ENCODE data around the gene TAB2. TPM values are rescaled to one million over a fixed set of nuclear protein-coding genes. Genes with fewer than 3 reads are reported as not detected.

TAB2 gene
- total RNA-seq, 3 donors from 2014 or later: 57.1 to 124 (median 70.2) TPM

DNA sequence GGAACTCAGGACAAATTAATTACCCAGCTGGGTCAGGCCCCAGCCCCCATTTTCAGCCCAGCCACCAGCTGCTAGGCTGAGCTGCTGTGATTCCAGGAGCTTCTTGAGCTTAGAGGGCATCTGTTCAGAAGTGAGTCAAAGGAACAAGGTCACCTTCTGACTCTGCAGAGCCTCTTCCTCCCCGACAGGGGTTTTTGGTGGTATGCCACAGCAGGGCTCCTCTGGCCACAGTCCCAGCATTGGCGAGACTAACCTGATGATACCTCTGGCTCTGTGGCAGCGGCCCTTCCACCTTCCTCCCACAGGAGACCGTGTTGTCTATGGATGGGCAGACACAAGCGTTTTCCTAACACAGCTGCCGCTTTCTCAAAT lies 127.6 kb downstream of the TAB2 start:
- Histone ChIP-seq H3K36me3 (ENCODE audit: low read depth) (no peaks in the 10 kb centered on the region), H3K9me3 (no peaks in the 10 kb centered on the region), H3K4me3 (no peak overlapping the region), H3K4me1 (ENCODE audit: low read depth) (no peaks in the 10 kb centered on the region)
- DNase-seq (no peak), ATAC-seq (no peak)
- intact Hi-C loops (cut with DNase I, micrococcal nuclease): no loop called here
- TF ChIP-seq, protein P1, sequence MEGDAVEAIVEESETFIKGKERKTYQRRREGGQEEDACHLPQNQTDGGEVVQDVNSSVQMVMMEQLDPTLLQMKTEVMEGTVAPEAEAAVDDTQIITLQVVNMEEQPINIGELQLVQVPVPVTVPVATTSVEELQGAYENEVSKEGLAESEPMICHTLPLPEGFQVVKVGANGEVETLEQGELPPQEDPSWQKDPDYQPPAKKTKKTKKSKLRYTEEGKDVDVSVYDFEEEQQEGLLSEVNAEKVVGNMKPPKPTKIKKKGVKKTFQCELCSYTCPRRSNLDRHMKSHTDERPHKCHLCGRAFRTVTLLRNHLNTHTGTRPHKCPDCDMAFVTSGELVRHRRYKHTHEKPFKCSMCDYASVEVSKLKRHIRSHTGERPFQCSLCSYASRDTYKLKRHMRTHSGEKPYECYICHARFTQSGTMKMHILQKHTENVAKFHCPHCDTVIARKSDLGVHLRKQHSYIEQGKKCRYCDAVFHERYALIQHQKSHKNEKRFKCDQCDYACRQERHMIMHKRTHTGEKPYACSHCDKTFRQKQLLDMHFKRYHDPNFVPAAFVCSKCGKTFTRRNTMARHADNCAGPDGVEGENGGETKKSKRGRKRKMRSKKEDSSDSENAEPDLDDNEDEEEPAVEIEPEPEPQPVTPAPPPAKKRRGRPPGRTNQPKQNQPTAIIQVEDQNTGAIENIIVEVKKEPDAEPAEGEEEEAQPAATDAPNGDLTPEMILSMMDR (IDR thresholded peaks at IDR 0.05): no peak

DNA sequence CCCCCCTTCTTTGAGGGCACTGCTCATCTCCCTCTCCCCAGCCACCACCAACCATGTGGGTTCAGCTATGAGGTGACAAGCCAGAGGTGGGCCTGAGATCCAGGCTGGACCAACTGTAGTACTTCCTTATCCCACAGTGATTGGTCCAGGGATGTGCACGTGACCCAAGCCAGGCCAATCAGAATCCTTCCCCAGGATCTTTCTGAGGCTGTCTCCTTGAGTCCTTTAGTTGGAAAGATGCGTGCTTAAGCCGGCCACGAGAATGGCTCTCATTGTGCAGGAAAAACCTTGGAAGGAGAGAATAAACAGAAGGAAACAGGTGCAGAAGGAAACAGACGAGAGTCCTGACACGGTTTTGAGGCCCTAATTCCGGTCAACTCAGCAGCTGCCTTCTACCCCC lies 128.1 kb downstream of the TAB2 start:
- DNase-seq: no peak
- intact Hi-C loops (cut with DNase I, micrococcal nuclease): no loop called here
- TF ChIP-seq, protein P1 (IDR thresholded peaks at IDR 0.05): no peak
- no peak for ATAC-seq
- H3K36me3 ChIP-seq (ENCODE audit: low read depth): no peaks in the 10 kb centered on the region
- peaks cover 4% of the 10 kb centered on the region for H3K4me1 ChIP-seq (ENCODE audit: low read depth)
- H3K9me3 ChIP-seq: no peaks in the 10 kb centered on the region
- H3K4me3 ChIP-seq: no peak overlapping the region

DNA sequence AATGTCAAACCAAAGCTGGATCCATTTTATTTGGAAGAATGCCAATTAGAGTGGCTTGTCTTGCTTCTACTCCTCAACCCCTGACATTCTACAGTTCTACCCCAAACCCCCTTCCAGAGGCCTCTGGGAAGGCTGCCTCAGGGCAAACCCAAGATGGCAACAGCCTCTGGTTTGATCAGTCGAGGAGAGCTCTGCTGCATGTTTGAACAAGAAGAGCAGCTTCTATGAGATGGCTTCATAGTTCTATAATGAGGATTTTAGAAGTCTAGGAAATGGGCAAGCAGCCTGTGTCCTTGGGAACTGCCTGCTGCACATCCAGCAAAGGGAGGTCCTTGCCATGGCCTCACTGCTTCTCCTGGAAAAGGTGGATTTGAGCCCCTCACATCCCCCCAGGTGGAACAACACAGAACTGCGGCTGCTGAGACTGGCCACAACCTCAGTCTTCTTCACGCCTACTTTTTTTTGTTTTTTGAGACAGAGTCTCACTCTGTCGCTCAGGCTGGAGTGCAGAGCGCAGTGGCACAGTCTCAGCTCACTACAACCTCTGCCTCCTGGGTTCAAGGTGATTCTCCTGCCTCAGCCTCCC lies 129.4 kb downstream of the TAB2 start:
- no peak overlapping the region for H3K4me3 ChIP-seq
- TF ChIP-seq, protein P1 (IDR thresholded peaks at IDR 0.05): no peak
- peaks cover 8% of the 10 kb centered on the region for H3K4me1 ChIP-seq (ENCODE audit: low read depth)
- H3K9me3 ChIP-seq: no peaks in the 10 kb centered on the region
- no peak for ATAC-seq
- intact Hi-C loops (cut with DNase I, micrococcal nuclease): no loop called here
- H3K36me3 ChIP-seq (ENCODE audit: low read depth): no peaks in the 10 kb centered on the region
- peak in 2 of 3 donors; percentile 14 to 21 for DNase-seq

DNA sequence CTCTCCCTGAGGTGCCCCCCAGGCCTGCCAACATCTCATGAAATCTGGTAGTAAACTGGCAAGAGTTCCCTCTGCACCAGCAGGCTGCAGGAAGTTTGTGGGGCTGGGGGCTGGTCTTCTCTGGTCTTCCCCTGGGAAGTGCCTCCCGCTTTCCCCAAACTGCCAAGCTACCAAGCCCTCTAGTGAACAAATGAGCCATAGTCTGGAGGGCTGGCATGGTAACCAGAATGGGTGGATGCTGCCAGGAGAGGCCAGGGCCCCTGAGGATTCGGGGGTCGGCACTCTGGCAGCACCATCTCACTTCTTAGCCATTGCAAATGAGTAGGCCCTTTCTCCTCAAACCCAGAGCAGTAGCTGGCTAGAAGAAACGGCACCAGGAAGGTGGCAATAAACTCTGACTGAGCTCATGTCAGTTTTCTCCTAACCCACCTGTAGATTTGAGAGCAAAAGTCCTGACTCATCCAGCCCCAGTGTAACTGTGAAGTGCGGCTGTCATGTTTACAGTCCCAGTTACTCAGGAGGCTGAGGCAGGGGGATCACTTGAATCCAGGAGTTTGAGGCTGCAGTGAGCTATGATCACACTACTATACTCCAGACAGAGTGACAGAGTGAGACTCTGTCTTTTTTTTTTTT lies 131.4 kb downstream of the TAB2 start:
- intact Hi-C loops (cut with DNase I, micrococcal nuclease): no loop called here
- H3K9me3 ChIP-seq: no peaks in the 10 kb centered on the region

DNA sequence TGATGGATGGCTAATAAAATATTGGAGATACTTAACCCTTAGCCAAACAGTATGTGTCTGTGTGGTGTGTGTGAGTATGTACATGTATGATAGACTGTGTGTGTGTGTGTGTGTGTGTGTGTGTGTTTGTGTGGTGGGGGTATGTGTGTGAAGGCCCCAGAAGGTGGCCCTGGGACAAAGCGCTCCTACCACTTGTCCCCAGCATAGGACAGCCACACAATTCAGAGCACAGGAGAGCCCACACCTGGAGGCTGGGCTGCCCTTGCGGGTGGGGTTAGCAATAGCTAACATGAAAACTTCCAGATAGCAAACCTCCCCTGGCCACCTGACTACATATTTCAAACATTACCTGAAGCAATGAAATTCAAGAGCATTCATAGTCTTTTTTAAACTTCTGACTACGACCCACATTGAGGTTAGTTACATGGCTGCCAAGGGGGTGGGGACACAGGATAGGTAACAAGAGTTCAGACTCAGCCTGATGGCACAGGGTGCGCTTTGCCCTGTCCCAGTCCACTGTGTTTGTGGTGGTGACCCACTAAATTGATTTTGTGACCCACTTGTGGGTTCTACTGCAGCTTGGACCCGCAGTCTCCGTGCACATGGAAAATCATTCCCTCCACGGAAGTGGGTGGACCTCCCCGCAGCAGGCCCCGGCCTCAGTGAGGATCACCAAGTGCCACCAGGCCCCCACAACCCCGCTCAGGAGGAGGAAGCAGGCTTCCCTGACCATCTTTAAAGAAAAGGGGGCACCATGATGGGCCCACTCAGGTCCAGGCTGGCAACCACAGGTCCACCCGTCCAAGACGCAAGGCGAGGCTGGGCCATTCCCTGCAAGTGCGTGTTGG lies 132.5 kb downstream of the TAB2 start:
- DNase-seq (peak in 2 of 3 donors; percentile 37 to 46), ATAC-seq (no peak)

More for the DNA sequence above, 131.4 kb downstream of the TAB2 start:
- TF ChIP-seq, protein P1 (IDR thresholded peaks at IDR 0.05): no peak
- ATAC-seq (no peak), DNase-seq (peak in 1 of 3 donors; percentile 11)
- H3K4me3 ChIP-seq: no peak overlapping the region
- no peaks in the 10 kb centered on the region for H3K36me3 ChIP-seq (ENCODE audit: low read depth)
- H3K4me1 ChIP-seq (ENCODE audit: low read depth): peaks cover 21% of the 10 kb centered on the region

More for the DNA sequence above, 132.5 kb downstream of the TAB2 start:
- Histone ChIP-seq H3K36me3 (ENCODE audit: low read depth) (no peaks in the 10 kb centered on the region), H3K9me3 (no peaks in the 10 kb centered on the region), H3K4me3 (no peak overlapping the region), H3K4me1 (ENCODE audit: low read depth) (peaks cover 32% of the 10 kb centered on the region)
- intact Hi-C loops (cut with DNase I, micrococcal nuclease): no loop called here
- TF ChIP-seq, protein P1 (IDR thresholded peaks at IDR 0.05): no peak

Measured in mucosa of descending colon (tissue), 3 donors.